CD4-positive, alpha-beta T cell treated with Interleukin-17A for 4 hours (primary cell): Measurements from ENCODE around the gene PRSS22.

Experiments used
- DNase-seq: peaks from one replicate; pipeline ENCODE4 v3.0.0-alpha.2; 2020; ENCODE audit warnings: mixed read lengths

The PRSS22 gene

DNA sequence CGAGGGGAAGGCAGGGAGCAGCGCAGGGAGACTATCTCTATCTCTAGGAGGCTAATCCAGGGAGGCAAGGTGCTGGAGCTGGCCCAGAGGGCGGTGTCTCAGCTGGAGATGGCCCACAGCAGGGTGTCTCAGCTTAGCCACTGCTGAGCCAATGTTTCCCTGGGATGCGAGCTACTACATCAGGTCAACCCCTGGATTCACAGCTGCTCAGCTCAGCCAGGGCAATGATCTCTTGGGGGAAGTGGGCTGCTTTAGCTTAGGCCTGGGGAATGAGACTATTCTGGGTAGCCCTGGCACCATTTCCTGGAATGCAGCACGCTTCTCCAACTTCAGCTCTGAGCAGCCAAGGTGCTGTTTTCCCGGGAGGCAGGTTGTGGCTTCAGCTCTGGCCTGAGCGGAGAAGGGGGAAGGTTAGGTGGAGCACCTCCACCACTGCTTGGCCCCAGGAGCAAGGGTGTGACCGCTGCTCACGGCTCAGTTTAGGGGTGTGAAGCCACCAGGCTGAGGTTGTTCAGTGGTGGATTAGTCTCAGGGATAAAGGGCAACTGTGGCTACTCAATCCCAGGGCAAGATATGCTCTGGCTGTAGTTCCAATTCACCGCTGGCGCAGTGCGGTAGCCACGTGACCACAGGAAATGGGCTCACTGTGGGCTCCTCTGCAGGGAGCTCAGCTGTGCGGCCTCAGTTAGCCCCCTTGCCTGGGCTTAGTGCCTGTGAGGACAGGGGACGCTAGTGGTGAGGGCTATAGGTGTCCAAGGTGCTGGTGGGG lies 46.1 kb downstream of the PRSS22 start:
- DNase-seq, result no peak

- DNase-seq, result no peak
These were observed 47.3 kb downstream of the PRSS22 start for GRCh38 chr16:2810651-2811050.

GRCh38 chr16:2809149-2809760 lies 48.7 kb downstream of the PRSS22 start:
- no peak for DNase-seq

- no peak for DNase-seq
These were observed 49.8 kb downstream of the PRSS22 start for GRCh38 chr16:2808181-2808580.

DNA sequence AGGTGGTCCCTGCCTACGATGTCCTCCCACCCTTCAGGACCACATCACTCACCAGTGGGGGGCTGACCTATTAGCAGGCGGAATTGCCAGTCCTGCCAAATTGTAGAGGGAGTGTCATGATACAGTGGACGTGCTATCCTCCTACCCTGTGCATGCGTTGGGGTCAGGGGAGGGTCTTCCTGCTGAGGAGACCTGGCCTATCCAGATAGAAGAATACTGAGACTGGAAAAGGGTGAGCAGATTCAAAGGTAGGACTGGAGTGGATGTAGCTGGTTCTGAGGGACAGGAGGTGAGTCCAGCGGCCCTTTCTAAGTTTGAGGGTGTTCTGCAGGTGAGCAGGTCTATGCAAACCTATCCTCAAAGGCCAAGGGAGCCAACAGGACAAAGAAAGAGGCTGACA lies 51.7 kb downstream of the PRSS22 start:
- DNase-seq, result no peak

- no peak for DNase-seq
These were observed 53.2 kb downstream of the PRSS22 start for GRCh38 chr16:2804728-2805127.

DNA sequence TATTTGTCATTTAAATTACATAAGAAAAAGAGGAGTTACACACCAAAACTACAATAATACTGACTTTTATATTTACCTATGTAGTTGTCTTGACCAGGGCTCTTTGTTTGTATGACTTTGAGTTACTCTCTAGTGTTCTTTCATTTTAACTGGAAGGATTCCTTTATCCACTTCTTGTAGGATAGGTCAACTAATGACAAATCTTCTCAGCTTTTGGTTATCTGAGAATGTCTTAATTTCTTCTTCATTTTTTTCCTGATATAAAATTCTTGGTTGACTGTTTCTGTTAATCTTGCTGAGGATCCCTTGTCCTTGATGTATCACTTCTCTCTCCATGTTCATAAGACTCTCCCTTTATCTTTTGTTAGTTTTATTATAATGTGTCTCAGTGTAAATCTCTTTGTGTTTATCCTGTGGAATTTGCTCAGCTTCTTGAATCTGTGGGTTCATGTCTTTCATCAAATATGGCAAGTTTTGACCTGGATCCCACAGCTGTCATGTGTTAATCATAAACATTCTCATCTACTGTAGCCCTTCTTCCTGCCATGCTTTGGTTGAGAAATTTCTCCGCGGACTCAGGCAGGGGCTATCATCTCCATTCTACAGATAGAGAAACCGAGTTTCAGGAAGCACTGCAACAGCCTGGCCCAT lies 54.3 kb downstream of the PRSS22 start:
- no peak for DNase-seq
